T-helper 9 cell (primary cell): ENCODE results near the gene DEFB132.

Experiments used
- DNase-seq: peaks from one replicate; pipeline ENCODE4 v3.0.0-alpha.2; 2020

Gene DEFB132

DNA sequence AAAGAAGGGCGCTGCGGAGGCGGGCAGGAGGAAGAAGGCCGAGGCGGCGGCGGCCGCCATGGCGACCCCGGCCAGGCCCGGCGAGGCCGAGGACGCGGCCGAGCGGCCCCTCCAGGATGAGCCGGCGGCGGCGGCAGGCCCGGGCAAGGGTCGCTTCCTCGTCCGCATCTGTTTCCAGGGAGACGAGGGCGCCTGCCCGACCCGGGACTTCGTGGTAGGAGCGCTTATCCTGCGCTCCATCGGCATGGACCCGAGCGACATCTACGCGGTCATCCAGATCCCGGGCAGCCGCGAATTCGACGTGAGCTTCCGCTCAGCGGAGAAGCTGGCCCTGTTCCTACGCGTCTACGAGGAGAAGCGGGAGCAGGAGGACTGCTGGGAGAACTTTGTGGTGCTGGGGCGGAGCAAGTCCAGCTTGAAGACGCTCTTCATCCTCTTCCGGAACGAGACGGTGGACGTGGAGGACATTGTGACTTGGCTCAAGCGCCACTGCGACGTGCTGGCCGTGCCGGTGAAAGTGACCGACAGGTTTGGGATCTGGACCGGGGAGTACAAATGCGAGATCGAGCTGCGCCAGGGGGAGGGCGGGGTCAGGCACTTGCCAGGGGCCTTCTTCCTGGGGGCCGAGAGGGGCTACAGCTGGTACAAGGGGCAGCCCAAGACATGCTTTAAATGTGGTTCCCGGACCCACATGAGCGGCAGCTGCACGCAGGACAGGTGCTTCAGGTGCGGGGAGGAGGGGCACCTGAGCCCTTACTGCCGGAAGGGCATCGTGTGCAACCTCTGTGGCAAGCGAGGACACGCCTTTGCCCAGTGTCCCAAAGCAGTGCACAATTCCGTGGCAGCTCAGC is 40.6 kb downstream of the DEFB132 start:
- DNase-seq: peak; percentile 16

DNA sequence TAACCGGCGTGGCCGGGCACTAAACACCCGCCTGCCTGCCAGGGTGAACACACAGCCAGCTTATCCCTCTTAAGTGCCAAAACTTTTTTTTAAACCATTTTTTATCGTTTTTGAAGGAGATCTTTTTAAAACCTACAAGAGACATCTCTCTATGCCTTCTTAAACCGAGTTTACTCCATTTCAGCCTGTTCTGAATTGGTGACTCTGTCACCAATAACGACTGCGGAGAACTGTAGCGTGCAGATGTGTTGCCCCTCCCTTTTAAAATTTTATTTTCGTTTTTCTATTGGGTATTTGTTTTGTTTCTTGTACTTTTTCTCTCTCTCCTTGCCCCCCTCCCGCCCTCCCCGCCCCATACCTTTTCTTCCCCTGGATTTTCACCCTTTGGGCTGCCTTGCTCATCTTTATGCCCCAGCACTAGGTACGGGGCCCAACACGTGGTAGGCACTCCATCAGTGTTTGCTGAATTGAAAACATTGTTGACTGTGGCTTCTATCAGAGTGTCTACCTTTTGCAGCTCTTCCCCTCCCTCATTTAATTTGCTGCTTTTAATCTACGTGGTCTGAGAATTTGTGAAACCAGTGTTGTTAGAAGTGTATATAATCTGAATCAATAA is 41.4 kb downstream of the DEFB132 start:
- DNase-seq: no peak

DNA sequence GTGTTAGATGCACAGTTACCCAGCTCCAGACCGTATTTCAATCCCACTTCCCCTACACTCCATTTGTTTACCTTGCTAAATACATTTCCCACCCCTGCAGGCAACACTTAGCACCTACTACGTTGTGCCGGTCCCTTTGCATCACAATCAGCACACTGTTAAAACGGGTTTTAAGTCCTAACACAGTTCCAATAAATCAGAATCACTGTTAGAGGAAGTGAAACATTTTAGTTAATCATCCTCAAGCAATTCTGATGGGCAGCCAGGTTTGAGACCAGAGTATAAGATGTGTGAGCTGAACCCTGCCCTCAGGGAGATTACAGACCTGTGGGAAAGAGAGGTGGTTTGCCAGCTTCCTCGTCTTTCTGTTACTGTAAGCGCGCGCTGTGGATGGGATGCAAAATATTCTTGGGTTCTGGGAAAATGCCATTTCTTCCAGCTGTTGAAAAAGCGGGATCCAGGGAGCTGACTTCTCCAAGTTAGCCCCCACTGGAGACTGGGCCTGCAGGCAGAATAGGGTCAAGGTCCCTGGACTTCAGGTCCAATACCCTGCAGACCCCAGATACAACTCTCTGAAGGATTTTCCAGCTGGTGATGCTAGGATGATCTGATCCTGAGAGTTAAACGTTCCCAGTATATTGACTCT is 42.9 kb downstream of the DEFB132 start:
- no peak for DNase-seq

DNA sequence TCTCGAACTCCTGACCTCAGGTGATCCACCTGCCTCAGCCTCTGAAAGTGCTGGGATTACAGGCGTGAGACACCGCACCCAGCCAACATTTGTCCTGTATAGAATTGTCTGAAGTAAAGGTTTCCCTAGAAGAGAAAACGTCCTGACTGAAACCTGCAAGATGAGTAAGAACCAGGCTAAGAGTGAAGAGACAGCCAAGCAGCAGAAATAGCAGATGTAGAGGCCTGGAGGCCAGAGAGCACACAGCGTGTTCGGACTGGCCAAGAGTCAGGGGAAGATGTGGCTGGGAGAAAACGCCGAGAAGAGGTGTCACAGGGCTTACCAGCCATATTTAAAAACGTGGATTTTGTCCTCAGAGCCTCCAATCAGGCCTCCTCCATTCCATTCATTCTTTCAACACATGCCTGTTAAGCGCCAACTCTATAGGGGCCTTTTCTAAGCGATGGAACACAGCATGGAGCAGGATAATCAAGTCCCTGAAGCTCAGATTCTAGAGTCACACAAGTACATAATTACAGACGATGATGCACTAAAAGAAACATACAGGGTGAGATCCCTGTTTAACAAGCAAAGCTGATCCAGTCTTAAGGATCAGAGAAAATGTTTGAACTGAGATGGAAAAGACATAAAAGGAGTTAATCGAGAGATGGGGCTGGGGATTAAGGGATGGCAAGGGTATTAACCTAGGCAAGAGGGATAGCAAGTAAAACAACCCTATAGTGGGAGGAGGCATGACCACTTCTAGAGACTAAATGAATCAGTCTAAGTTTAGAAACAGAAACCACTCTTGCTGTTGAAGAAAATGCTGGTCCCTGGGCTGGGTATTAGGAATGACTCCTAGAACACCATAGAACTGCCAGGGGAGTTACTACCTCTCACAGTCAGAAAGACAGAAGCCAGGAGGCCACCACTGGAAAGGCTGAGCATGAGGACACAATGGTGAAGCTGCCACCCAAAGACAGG is 44.6 kb downstream of the DEFB132 start:
- no peak for DNase-seq

DNA sequence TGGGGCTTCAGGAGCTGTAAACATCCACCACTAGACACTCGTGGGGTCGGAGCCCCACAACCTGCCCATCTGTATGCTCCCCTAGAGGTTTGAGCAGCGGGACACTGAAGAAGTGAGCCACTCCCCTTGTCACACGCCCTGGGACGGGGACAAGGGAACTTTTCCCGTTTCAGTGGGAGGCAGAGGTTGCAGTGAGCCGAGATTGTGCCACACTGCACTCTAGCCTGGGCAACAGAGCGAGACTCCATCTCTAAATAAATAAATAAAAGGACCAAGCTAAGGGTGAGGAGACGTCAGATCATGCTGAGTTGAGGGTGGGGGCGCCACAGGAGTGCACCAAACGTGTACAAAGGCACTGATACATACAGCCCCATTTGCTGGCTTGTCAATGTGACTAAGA is 48.2 kb downstream of the DEFB132 start:
- DNase-seq: no peak

DNA sequence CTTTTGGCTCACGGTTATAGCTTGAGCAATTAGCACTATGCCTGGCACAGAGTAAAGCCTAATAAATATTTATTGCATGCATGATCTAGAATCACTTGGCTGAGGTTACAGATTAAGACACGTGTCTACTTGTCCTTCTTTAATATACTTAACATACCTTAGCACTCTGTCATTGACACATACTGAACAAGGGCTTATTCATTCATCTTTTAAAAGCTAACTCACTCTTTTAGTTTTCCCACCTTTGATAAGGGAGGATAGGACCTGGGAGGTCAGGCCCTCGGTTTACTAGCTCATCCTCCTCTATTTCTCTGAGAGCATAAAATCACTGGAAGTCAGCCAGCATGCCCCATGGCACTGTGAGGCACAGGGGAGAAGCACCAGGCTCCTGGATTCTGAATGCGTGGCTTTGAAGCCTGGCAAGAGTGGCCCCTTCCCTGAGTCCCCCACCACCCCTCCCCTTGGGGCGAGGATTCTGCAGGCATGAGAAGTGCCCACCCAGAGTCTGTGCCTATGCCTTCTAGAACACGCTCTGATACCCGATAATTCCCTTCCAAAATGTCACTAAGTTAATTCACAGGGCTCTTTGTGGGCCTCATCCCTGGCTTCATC is 51.0 kb downstream of the DEFB132 start:
- no peak for DNase-seq

DNA sequence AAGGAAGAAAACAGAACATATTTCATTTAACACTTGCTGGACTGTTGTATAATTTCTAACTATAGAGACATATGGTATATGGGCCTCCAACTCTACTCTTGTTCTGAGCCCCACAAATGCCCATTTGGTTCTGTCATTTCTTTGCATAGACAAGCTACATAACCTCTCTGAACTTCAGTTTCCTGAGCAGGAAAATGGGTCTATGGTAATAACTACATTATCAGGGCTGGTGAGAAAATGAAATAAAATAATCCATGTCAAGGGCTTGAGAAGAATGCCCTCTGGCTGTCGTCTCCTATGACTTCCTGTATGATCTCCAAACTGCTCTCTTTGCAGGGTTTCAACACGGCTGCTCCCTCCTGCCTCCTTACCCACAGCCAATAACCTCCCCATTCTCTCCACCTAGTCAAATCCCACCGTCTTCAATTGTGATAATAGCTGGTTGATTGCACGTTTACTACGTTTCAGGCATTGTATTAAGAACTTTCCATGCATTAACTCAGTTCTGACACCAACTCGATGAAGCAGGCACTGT is 51.8 kb downstream of the DEFB132 start:
- DNase-seq: no peak

DNA sequence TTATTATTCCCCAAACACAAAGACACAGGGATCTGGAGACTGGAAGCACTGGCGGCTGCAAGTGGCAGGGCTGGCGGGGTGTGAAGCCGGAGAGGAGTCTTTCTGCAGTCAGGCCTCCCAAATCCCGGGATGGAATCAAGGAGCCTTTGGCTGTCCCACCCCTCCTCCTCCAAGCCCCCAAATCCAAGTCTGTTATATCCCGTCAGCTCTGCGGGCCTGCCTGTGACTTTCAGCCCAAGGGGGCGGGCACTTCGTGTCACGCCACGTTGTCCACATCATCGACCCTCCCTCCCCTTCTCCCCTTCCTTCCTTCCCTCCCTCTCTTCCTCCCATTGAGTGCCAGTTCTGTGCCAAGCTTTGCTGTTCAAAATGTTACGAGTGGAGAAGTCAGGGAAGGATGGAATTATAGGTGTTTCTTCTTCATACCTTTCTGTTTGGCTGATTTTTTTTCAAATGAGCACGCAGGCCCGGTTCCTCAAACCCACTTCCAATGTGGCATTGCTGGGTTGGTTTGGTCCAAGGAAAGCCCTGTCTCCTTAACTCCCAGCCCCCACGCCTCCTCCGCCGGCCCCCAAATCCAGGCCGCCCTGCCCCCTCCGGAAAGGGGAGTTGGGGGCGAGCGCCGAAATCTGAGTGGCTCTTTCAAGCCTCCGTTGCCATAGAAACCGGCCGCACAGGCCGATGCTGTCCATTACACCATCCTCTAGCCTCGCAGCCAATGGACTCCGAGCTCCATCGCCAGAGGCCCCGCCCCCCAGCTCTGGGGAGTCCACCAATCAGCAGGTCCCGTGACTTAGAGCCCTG is 52.5 kb downstream of the DEFB132 start:
- DNase-seq: peak; percentile 42

DNA sequence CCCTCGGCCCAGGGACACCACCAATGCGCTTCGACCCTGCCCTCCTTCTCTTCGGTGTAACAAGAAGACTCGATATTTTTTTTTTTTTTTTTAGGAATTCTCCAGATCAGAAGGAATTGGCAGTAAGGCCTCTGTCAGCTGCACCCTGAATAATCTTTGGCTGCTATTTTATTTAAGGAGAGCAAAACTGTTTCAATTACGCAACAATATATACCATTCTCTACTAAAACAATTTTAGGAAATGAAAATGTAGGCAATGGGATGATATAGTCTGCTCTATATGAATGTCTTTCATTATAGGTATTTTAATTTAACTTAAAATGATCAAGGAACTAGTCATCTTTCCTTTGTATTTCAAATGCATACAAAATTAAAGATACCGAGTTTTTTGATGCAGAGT is 53.1 kb downstream of the DEFB132 start:
- DNase-seq: no peak
